HepG2 (cell line): ENCODE data around the gene ARFGAP2. TPM values are rescaled to one million over a fixed set of nuclear protein-coding genes. Genes with fewer than 3 reads are reported as not detected.
"Not testable (repeated sequence)": the region's sequence is repeated elsewhere in the genome, so short reads cannot be mapped to it uniquely, and the experiment has no call there.

Experiments
- BCL6 ChIP-seq: IDR thresholded peaks from 2 replicates; pipeline ENCODE4 v1.6.1; 2016; ENCODE audit warnings: missing genetic modification reagents, missing compliant biosample characterization
- CBX5 ChIP-seq: sonication (generic); formaldehyde crosslinking; IDR thresholded peaks from 2 replicates; pipeline ENCODE4 v1.4.0; 2020; ENCODE audit warnings: missing genetic modification reagents, borderline replicate concordance
- DPF2 ChIP-seq: sonication (generic); formaldehyde crosslinking; IDR thresholded peaks from 2 replicates; pipeline ENCODE4 v1.4.0; 2020; ENCODE audit warnings: mild to moderate bottlenecking, low read depth, missing genetic modification reagents, borderline replicate concordance
- FOXP4 ChIP-seq: sonication (generic); formaldehyde crosslinking; IDR thresholded peaks from 2 replicates; pipeline ENCODE4 v1.4.0; 2020; ENCODE audit warnings: missing genetic modification reagents
- GATAD1 ChIP-seq: IDR thresholded peaks from 2 replicates; pipeline ENCODE4 v1.6.1; 2016; ENCODE audit warnings: missing genetic modification reagents, missing compliant biosample characterization
- GFI1 ChIP-seq: sonication (generic); formaldehyde crosslinking; IDR thresholded peaks from 2 replicates; pipeline ENCODE4 v1.5.0; 2020; ENCODE audit warnings: missing genetic modification reagents, mild to moderate bottlenecking, borderline replicate concordance
- LCORL ChIP-seq, 2 experiments: fragments of 450-650 bp in 1 of 2; sonication (generic) in 1 of 2; formaldehyde crosslinking in 1 of 2; IDR thresholded peaks; 2 replicates each; pipeline versions ENCODE4 v1.5.0 to v1.6.1; 2017 to 2020; ENCODE audit warnings: antibody characterized with exemption in 1 of 2, missing genetic modification reagents in 1 of 2
- MTA1 ChIP-seq: sonication (generic); formaldehyde crosslinking; IDR thresholded peaks from 2 replicates; pipeline ENCODE4 v1.4.0; 2020; ENCODE audit warnings: missing genetic modification reagents, mild to moderate bottlenecking, borderline replicate concordance
- MYC ChIP-seq: sonication (generic); formaldehyde crosslinking; IDR thresholded peaks from 2 replicates; pipeline ENCODE4 v1.9.0; 2021; ENCODE audit warnings: missing genetic modification reagents, borderline replicate concordance
- SNAPC4 ChIP-seq: sonication (generic); formaldehyde crosslinking; IDR thresholded peaks from 2 replicates; pipeline ENCODE4 v1.4.0; 2020; ENCODE audit warnings: mild to moderate bottlenecking, missing genetic modification reagents
- SP4 ChIP-seq: sonication (generic); formaldehyde crosslinking; IDR thresholded peaks from 2 replicates; pipeline ENCODE4 v1.8.1; 2023; ENCODE audit warnings: mild to moderate bottlenecking, missing genetic modification reagents
- SPEN ChIP-seq: sonication (generic); formaldehyde crosslinking; IDR thresholded peaks from 2 replicates; pipeline ENCODE4 v1.5.1; 2020; ENCODE audit warnings: low read depth, mild to moderate bottlenecking, missing genetic modification reagents
- ZNF343 ChIP-seq: sonication (generic); formaldehyde crosslinking; IDR thresholded peaks from 2 replicates; pipeline ENCODE4 v1.4.0; 2020; ENCODE audit warnings: mild to moderate bottlenecking, missing genetic modification reagents
- ZNF556 ChIP-seq: sonication (generic); formaldehyde crosslinking; IDR thresholded peaks from 2 replicates; pipeline ENCODE4 v1.4.0; 2020; ENCODE audit warnings: mild to moderate bottlenecking, missing genetic modification reagents, borderline replicate concordance
- ZNF670 ChIP-seq: sonication (generic); formaldehyde crosslinking; IDR thresholded peaks from 2 replicates; pipeline ENCODE4 v1.8.0; 2022; ENCODE audit warnings: mild to moderate bottlenecking, missing genetic modification reagents, borderline replicate concordance
- polyA plus RNA-seq, 8 experiments: library from polyadenylated mRNA; depleted of rRNA in 3 of 8; stranded (reverse) in 7 of 8; unstranded in 1 of 8; fragments of >200 nt; fragmentation: Illumina TruSeq in 4 of 8; extraction: Trizol in 4 of 8; gene quantifications; 2 replicates each; pipeline versions ENCODE4 v1.2.1 to v1.2.3, GENCODE V29; 2011 to 2016; ENCODE audit warnings: low read depth in 4 of 8, missing spikeins in 1 of 8, mixed read lengths in 1 of 8; ENCODE audit not compliant: insufficient read depth in 1 of 8
- total RNA-seq, 5 experiments: library from RNA; depleted of rRNA; stranded (reverse); fragments of >200 nt; fragmentation: Illumina TruSeq; extraction: Trizol; gene quantifications; 2 replicates each; pipeline ENCODE4 v1.2.3, GENCODE V29; 2016; ENCODE audit warnings: low read depth in 1 of 5
- TF ChIP-seq, protein P1 (sequence below): sonication (generic); formaldehyde crosslinking; IDR thresholded peaks from 2 replicates; pipeline ENCODE4 v1.8.0; 2022; ENCODE audit warnings: missing genetic modification reagents, mild to moderate bottlenecking, moderate library complexity, borderline replicate concordance
- TF ChIP-seq, protein P2 (sequence below): sonication (generic); formaldehyde crosslinking; IDR thresholded peaks from 2 replicates; pipeline ENCODE4 v1.4.0; 2020; ENCODE audit warnings: missing genetic modification reagents, mild to moderate bottlenecking, borderline replicate concordance

ARFGAP2 gene
- total and polyA plus RNA-seq, 2 of the 13 experiments (the other 11 are each of a cell fraction or from before 2014, with no cell fraction given) = 32.3 to 75.3 TPM

DNA sequence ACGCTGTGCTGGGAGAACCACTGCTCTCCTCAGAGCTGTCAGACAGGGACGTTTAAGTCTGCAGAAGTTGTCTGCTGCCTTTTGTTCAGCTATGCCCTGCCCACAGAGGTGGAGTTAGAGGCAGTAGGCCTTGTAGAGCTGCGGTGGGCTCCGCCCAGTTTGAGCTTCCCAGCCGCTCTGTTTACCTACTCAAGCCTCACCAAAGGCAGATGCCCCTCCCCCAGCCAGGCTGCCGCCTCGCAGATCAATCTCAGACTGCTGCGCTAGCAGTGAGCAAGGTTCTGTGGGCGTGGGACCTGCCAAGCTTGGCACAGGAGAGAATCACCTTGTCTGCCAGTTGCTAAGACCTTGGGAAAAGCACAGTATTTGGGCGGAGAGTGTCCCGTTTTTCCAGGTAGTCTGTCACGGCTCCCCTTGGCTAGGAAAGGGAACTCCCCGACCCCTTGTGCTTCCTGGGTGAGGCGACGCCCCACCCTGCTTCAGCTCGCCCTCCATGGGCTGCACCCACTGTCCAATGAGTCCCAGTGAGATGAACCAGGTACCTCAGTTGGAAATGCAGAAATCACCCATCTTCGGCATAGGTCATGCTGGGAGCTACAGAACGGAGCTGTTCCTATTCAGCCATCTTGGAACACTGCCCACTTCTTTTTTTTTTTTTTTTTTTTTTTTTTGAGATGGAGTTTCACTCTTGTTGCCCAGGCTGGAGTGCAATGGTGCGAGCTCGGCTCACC is 57.6 kb downstream of the ARFGAP2 start (continued):
- TF ChIP-seq FOXP4 (CRISPR knock-in tag) (peak; percentile 56; the same call in 1 of the 2 replicates), DPF2 (peak; percentile 60; the same call in 1 of the 2 replicates), SP4 (CRISPR knock-in tag) (peak; percentile 78; the same call in 1 of the 2 replicates), SPEN (CRISPR knock-in tag) (0 out of 2 replicates have a peak, but pooled peaks have one; percentile 50), CBX5 (CRISPR knock-in tag) (peak; percentile 29; the same call in 1 of the 2 replicates), SNAPC4 (peak; percentile 49; the same call in 1 of the 2 replicates), ZNF556 (CRISPR knock-in tag) (peak; percentile 85), GATAD1 (CRISPR knock-in tag) (0 out of 2 replicates have a peak, but pooled peaks have one; percentile 15), ZNF670 (0 out of 2 replicates have a peak, but pooled peaks have one; percentile 67), GFI1 (CRISPR knock-in tag) (peak; percentile 90), MYC (CRISPR knock-in tag) (peak; percentile 21; the same call in 1 of the 2 replicates), BCL6 (peak; percentile 16; the same call in 1 of the 2 replicates), LCORL (CRISPR knock-in tag; IDR thresholded peaks at IDR 0.05) (peak; percentile 84), MTA1 (peak; percentile 94), ZNF343 (0 out of 2 replicates have a peak, but pooled peaks have one; percentile 56)
- TF ChIP-seq, protein P1, sequence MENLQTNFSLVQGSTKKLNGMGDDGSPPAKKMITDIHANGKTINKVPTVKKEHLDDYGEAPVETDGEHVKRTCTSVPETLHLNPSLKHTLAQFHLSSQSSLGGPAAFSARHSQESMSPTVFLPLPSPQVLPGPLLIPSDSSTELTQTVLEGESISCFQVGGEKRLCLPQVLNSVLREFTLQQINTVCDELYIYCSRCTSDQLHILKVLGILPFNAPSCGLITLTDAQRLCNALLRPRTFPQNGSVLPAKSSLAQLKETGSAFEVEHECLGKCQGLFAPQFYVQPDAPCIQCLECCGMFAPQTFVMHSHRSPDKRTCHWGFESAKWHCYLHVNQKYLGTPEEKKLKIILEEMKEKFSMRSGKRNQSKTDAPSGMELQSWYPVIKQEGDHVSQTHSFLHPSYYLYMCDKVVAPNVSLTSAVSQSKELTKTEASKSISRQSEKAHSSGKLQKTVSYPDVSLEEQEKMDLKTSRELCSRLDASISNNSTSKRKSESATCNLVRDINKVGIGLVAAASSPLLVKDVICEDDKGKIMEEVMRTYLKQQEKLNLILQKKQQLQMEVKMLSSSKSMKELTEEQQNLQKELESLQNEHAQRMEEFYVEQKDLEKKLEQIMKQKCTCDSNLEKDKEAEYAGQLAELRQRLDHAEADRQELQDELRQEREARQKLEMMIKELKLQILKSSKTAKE (CRISPR knock-in tag) = 0 out of 2 replicates have a peak, but pooled peaks have one; percentile 32
- TF ChIP-seq, protein P2, sequence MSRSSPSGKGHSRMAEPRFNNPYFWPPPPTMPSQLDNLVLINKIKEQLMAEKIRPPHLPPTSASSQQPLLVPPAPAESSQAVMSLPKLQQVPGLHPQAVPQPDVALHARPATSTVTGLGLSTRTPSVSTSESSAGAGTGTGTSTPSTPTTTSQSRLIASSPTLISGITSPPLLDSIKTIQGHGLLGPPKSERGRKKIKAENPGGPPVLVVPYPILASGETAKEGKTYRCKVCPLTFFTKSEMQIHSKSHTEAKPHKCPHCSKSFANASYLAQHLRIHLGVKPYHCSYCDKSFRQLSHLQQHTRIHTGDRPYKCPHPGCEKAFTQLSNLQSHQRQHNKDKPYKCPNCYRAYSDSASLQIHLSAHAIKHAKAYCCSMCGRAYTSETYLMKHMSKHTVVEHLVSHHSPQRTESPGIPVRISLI (CRISPR knock-in tag) = peak; percentile 76
- TF ChIP-seq LCORL (IDR thresholded peaks at IDR 0.05) = not testable (repeated sequence)
